Posterior vena cava (tissue), 2 donors: ENCODE results near the gene SIN3B. TPM values are rescaled to one million over a fixed set of nuclear protein-coding genes. Genes with fewer than 3 reads are reported as not detected.
A peak's percentile ranks its signal among the peaks of the same experiment; 100 is the strongest.
"Not testable (repeated sequence)": the region's sequence is repeated elsewhere in the genome, so short reads cannot be mapped to it uniquely, and the experiment has no call there.

Experiments
- DNase-seq: peaks from one replicate; pipeline ENCODE4 v3.0.0-alpha.2; 2020; ENCODE audit warnings: low spot score
- intact Hi-C, 2 donors: fragments of 100-400 bp; cut with DNase I; formaldehyde crosslinking; loops; one replicate each; pipeline versions ENCODE4 v1.14.1 to v1.14.2; 2022 to 2023
- total RNA-seq, 2 donors: library from RNA; stranded (reverse); fragmentation: NEBNext Ultra II Directional; extraction: Animal tissue kit (Norgen Biotek cat#: 25700); gene quantifications; one replicate each; pipeline ENCODE4 v1.2.1, GENCODE V29; 2021
- donor health status: DM: yes; HTN: yes; CAD: no.
- donor health status: DM: yes; HTN: yes; CAD: no.

The SIN3B gene
- total RNA-seq, 2 donors from 2014 or later = 34.6 to 36.5 TPM

GRCh38 chr19:16856091-16856490, 26.9 kb downstream of the SIN3B start:
- DNase-seq = no peak
- intact Hi-C loops = no loop called here

GRCh38 chr19:16859626-16860025, 30.4 kb downstream of the SIN3B start:
- intact Hi-C loops = no loop called here
- no peak for DNase-seq

- DNase-seq = no peak
Observed at GRCh38 chr19:16860118-16860517, 30.9 kb downstream of the SIN3B start.

GRCh38 chr19:16861011-16861410, 31.8 kb downstream of the SIN3B start:
- DNase-seq = no peak
- intact Hi-C loops = no loop called here

More at GRCh38 chr19:16860118-16860517, 30.9 kb downstream of the SIN3B start:
- intact Hi-C loops = no loop called here

GRCh38 chr19:16861834-16862233, 32.6 kb downstream of the SIN3B start:
- intact Hi-C loops = no loop called here

GRCh38 chr19:16862826-16863415, 33.7 kb downstream of the SIN3B start:
- no peak for DNase-seq
- intact Hi-C loops = no loop called here

More at GRCh38 chr19:16861834-16862233, 32.6 kb downstream of the SIN3B start:
- no peak for DNase-seq

GRCh38 chr19:16867211-16867610, 38.0 kb downstream of the SIN3B start:
- DNase-seq = no peak
- intact Hi-C loops = no loop called here

- intact Hi-C loops = no loop called here
- DNase-seq = no peak
Observed at GRCh38 chr19:16868423-16869130, 39.4 kb downstream of the SIN3B start.

- intact Hi-C loops = no loop called here
- no peak for DNase-seq
Observed at GRCh38 chr19:16869331-16869972, 40.3 kb downstream of the SIN3B start.

- no peak for DNase-seq
- intact Hi-C loops = no loop called here
Observed at GRCh38 chr19:16871871-16872270, 42.7 kb downstream of the SIN3B start.

- DNase-seq = peak; percentile 71
- intact Hi-C loops = no loop called here
Observed at GRCh38 chr19:16872728-16873127, 43.5 kb downstream of the SIN3B start.

GRCh38 chr19:16873594-16873993, 44.4 kb downstream of the SIN3B start:
- DNase-seq = no peak
- intact Hi-C loops = no loop called here

GRCh38 chr19:16874250-16874977, 45.2 kb downstream of the SIN3B start:
- intact Hi-C loops = no loop called here
- DNase-seq = no peak

GRCh38 chr19:16874978-16875299, 45.7 kb downstream of the SIN3B start:
- intact Hi-C loops, DNase-seq: not testable (repeated sequence)

- intact Hi-C loops = no loop called here
- DNase-seq = no peak
Observed at GRCh38 chr19:16875584-16876555, 46.7 kb downstream of the SIN3B start.

GRCh38 chr19:16876904-16877361, 47.7 kb downstream of the SIN3B start:
- no peak for DNase-seq
- intact Hi-C loops = no loop called here

GRCh38 chr19:16877581-16877980, 48.4 kb downstream of the SIN3B start:
- intact Hi-C loops = no loop called here
- DNase-seq = no peak

GRCh38 chr19:16878181-16878965, 49.2 kb downstream of the SIN3B start:
- intact Hi-C loops = no loop called here
- DNase-seq = no peak
